Measurements from ENCODE around the gene MYL7.
A peak's percentile ranks its signal among the peaks of the same experiment; 100 is the strongest.

The MYL7 gene, protein sequence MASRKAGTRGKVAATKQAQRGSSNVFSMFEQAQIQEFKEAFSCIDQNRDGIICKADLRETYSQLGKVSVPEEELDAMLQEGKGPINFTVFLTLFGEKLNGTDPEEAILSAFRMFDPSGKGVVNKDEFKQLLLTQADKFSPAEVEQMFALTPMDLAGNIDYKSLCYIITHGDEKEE

GRCh38 chr7:44141221-44141850 lies at the start of gene MYL7:
MYL7 (minus strand) TSS chr7:44141332; CDS start chr7:44141305, 27 bp downstream.
- no peak within 1 kb of the TSS for H3K9ac ChIP-seq (ENCODE audit: low read depth, low read length)
- no peaks in the 10 kb centered on the region for H3K36me3 ChIP-seq (ENCODE audit: control insufficient read depth, insufficient read depth, low read length)
- H3K9me3 ChIP-seq (ENCODE audit: control insufficient read depth, insufficient read depth, low read length), result no peaks in the 10 kb centered on the region
- H3K4me1 ChIP-seq (ENCODE audit: control insufficient read depth, insufficient read depth, low read length), result peaks cover under 1% of the 10 kb centered on the region; the same call in 1 of the 2 replicates
- H3K27me3 ChIP-seq (ENCODE audit: control insufficient read depth, insufficient read depth, low read length), result peaks cover 23% of the 10 kb centered on the region
- H3K27ac ChIP-seq (ENCODE audit: low read depth, low read length), result no peak within 1 kb of the TSS
- H3K4me3 ChIP-seq (ENCODE audit: low read depth, low read length), result no peak within 1 kb of the TSS

GRCh38 chr7:44189993-44190872 lies 49.1 kb upstream of the MYL7 start:
- Histone ChIP-seq H3K9me3 (ENCODE audit: control insufficient read depth, insufficient read depth, low read length) (no peaks in the 10 kb centered on the region), H3K27ac (ENCODE audit: low read depth, low read length) (no peak overlapping the region), H3K9ac (ENCODE audit: low read depth, low read length) (no peak overlapping the region), H3K27me3 (ENCODE audit: control insufficient read depth, insufficient read depth, low read length) (no peaks in the 10 kb centered on the region), H3K4me3 (ENCODE audit: low read depth, low read length) (no peak overlapping the region), H3K36me3 (ENCODE audit: control insufficient read depth, insufficient read depth, low read length) (no peaks in the 10 kb centered on the region), H3K4me1 (ENCODE audit: control insufficient read depth, insufficient read depth, low read length) (no peaks in the 10 kb centered on the region)

DNA sequence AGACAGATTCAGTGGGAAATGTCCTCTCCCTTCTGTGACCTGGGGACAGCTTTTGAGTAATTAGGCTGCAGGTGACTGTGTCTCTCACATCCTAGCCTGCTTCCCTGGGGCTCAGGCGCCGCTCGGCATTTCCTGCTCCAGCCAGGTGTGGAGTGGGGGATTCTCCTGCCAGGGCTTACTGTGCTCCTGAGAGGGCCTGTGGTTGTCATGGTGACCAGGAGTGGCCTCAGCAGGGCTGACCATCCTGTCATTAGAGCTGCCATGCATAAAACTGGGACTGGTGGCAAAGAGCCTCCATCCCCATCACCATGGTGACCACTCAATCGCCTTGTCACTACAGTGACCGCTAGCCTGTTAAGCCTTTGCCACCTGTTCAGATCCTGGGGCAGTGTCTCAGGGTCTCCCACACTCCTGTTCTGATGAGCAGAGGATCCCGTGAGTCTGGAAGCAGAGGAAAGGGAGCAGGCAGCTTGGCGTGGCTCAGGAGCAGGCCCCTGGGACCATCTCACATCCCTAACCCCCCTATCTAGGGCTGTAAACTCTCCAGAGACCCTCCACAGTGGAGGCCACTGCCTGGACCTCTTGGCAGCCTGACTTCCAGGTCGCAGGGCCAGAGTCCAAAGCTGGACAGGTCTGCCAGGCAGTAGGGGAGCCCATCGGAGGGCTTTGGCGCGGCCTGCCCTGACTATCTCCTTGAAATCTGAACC lies 48.3 kb upstream of the MYL7 start, which contains the start of gene GCK:
Gene GCK (minus strand): TSS at position 154 of the 707 bp plus-strand sequence. CDS start 486 bp downstream, outside the sequence.
- H3K9ac ChIP-seq (ENCODE audit: low read depth, low read length), result no peak within 1 kb of the TSS
- no peaks in the 10 kb centered on the region for H3K27me3 ChIP-seq (ENCODE audit: control insufficient read depth, insufficient read depth, low read length)
- no peak within 1 kb of the TSS for H3K27ac ChIP-seq (ENCODE audit: low read depth, low read length)
- no peak within 1 kb of the TSS for H3K4me3 ChIP-seq (ENCODE audit: low read depth, low read length)
- 0 out of 2 replicates have a peak, but pooled peaks cover 8% of the 10 kb centered on the region for H3K4me1 ChIP-seq (ENCODE audit: control insufficient read depth, insufficient read depth, low read length)
- H3K36me3 ChIP-seq (ENCODE audit: control insufficient read depth, insufficient read depth, low read length), result no peaks in the 10 kb centered on the region
- no peaks in the 10 kb centered on the region for H3K9me3 ChIP-seq (ENCODE audit: control insufficient read depth, insufficient read depth, low read length)

DNA sequence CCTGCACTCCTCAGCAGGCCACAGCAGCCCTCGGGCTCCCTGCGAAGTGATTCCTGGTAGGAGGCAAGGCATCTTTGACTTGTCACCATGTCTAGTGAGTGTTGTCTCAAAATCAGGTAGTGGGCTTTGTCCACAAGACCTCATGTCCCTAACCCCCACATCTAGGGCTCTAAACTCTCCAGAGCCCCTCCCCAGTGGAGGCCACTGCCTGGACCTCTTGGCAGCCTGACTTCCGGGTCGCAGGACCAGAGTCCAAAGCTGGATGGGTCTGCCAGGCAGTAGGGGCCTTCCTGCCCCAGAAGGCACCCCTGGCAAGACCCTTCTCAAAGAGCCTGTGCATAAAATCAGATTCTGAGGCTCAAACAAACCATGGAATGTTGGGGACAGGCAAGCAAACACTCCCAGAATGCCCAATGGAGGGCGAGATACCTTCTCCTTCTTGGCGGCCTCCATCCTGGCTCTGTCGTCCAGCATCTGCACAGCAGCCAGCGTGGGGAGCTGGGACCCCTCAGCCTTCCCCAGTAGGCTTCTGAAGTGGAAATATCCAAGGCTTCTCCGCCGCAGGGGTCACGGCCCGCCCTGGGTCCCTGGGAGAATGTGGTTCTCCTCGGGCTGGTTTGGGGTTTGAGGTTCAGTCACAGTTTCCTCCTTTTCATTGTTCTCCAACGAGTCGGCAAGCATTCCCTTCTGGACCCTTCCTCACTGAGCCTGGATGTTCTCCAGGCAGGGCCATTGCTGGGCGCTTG lies 47.5 kb upstream of the MYL7 start:
- H3K9me3 ChIP-seq (ENCODE audit: control insufficient read depth, insufficient read depth, low read length), result no peaks in the 10 kb centered on the region
- H3K9ac ChIP-seq (ENCODE audit: low read depth, low read length), result no peak overlapping the region
- no peak overlapping the region for H3K27ac ChIP-seq (ENCODE audit: low read depth, low read length)
- H3K36me3 ChIP-seq (ENCODE audit: control insufficient read depth, insufficient read depth, low read length), result no peaks in the 10 kb centered on the region
- H3K27me3 ChIP-seq (ENCODE audit: control insufficient read depth, insufficient read depth, low read length), result no peaks in the 10 kb centered on the region
- 0 out of 2 replicates have a peak, but pooled peaks cover 12% of the 10 kb centered on the region for H3K4me1 ChIP-seq (ENCODE audit: control insufficient read depth, insufficient read depth, low read length)
- no peak overlapping the region for H3K4me3 ChIP-seq (ENCODE audit: low read depth, low read length)

DNA sequence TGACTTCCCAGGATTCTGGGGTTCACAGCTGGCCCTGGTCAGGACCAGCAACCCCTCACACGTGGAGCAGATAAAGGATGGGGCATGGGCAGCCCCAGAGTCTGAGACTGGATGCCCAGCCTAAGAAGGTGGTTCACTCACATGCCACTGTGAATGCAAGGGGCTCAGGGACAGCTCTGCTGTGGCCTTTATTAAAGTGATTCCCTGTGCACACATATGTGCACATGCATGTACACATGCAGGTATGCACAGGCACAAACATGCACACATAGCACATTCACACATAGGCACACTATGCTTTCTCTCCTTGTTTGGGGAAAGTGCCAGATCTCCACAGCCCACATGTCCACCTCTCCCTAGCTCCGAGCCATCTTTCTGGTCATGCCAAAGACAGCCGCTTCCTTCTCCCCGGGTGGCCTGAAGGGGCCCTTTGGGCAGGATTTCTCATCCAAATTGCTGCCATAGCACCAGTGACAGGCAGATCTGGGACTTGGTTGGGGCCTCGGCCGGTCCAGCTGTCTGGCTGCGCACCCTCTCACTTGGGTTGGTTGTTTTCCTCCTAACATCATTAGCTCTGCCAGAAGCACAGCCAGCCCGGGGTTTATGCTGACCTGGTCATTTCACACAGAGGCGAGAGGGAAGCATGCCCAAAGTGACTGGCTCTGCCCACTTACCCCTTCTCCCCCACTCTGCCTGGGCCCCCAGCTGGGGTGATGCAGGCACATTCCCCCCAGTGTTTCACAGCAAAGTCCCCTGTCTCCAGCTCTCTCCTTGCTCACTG lies 46.7 kb upstream of the MYL7 start:
- Histone ChIP-seq H3K4me1 (ENCODE audit: control insufficient read depth, insufficient read depth, low read length) (0 out of 2 replicates have a peak, but pooled peaks cover 12% of the 10 kb centered on the region), H3K27ac (ENCODE audit: low read depth, low read length) (no peak overlapping the region), H3K27me3 (ENCODE audit: control insufficient read depth, insufficient read depth, low read length) (no peaks in the 10 kb centered on the region), H3K9me3 (ENCODE audit: control insufficient read depth, insufficient read depth, low read length) (0 out of 2 replicates have a peak, but pooled peaks cover under 1% of the 10 kb centered on the region), H3K36me3 (ENCODE audit: control insufficient read depth, insufficient read depth, low read length) (no peaks in the 10 kb centered on the region), H3K4me3 (ENCODE audit: low read depth, low read length) (no peak overlapping the region), H3K9ac (ENCODE audit: low read depth, low read length) (no peak overlapping the region)

DNA sequence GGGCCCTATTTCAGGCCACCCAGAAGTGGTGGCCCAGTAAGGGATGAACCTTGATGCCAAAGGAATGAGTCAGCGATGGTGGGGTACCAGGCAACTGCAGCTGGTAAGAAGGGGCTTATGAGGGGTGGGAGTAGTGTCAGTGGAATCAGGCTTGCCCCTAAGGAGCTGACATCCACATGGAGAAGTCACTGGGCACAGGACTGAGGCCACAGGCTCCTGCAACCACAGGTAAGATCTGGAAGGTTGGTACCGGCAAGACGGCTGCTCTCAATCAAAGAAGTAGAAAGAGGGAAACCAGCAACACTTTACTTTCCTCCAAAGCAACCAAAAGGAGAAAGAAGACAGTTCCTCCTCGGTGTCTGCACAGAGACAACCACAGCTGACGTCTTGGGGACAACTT lies 45.6 kb upstream of the MYL7 start:
- Histone ChIP-seq H3K27me3 (ENCODE audit: control insufficient read depth, insufficient read depth, low read length) (no peaks in the 10 kb centered on the region), H3K4me3 (ENCODE audit: low read depth, low read length) (no peak overlapping the region), H3K9ac (ENCODE audit: low read depth, low read length) (no peak overlapping the region), H3K27ac (ENCODE audit: low read depth, low read length) (no peak overlapping the region), H3K9me3 (ENCODE audit: control insufficient read depth, insufficient read depth, low read length) (0 out of 2 replicates have a peak, but pooled peaks cover 3% of the 10 kb centered on the region), H3K4me1 (ENCODE audit: control insufficient read depth, insufficient read depth, low read length) (0 out of 2 replicates have a peak, but pooled peaks cover 12% of the 10 kb centered on the region), H3K36me3 (ENCODE audit: control insufficient read depth, insufficient read depth, low read length) (no peaks in the 10 kb centered on the region)

DNA sequence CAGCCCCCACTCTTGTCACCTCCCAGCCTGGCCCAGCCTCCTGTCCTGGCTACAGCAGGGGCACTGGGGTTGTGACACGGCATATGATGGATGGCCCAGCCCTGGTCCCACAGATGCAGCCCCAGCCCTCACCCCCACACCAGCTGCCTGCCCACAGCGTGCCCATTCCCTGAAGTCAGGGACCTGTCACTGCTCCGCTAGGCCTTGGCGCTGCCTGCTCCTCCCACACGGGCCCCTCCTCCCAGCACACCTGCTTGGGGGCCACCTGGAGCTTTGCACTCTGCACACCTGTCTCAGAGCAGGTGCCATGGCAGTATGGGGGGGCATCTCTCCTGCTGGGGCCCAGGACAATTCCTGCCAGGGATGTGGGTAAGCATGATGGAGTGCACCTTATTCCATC lies 44.6 kb upstream of the MYL7 start:
- H3K9ac ChIP-seq (ENCODE audit: low read depth, low read length), result no peak overlapping the region
- H3K27me3 ChIP-seq (ENCODE audit: control insufficient read depth, insufficient read depth, low read length), result no peaks in the 10 kb centered on the region
- H3K4me1 ChIP-seq (ENCODE audit: control insufficient read depth, insufficient read depth, low read length), result 0 out of 2 replicates have a peak, but pooled peaks cover 12% of the 10 kb centered on the region
- no peaks in the 10 kb centered on the region for H3K36me3 ChIP-seq (ENCODE audit: control insufficient read depth, insufficient read depth, low read length)
- no peak overlapping the region for H3K27ac ChIP-seq (ENCODE audit: low read depth, low read length)
- H3K9me3 ChIP-seq (ENCODE audit: control insufficient read depth, insufficient read depth, low read length), result 0 out of 2 replicates have a peak, but pooled peaks cover 3% of the 10 kb centered on the region
- H3K4me3 ChIP-seq (ENCODE audit: low read depth, low read length), result no peak overlapping the region

DNA sequence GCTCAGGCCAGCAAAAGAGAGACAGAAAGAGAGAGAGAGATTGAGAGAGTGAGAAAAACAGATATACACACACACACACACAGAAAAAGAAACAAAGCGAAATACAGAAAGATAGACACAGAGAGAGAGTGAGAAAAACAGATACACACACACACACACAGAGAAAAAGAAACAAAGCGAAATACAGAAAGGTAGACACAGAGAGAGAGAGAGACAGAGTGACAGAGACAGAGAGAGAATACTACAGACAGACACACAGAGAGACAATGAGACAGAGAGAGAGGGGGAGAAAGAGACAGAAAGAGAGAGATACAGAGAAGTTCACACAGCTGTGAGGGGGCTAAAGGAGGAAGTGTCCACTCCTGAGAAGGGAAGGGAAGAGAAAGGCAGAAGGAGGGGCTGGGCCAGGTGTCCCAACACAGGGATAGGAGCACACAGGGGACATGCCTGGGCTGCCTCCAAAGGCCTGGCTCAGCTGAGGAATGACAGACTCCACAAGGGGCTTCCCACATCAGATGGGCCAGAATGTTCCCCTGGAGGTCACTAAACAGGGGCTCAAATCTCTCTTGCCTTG lies 43.8 kb upstream of the MYL7 start:
- H3K9me3 ChIP-seq (ENCODE audit: control insufficient read depth, insufficient read depth, low read length), result 0 out of 2 replicates have a peak, but pooled peaks cover 3% of the 10 kb centered on the region
- no peaks in the 10 kb centered on the region for H3K27me3 ChIP-seq (ENCODE audit: control insufficient read depth, insufficient read depth, low read length)
- no peaks in the 10 kb centered on the region for H3K36me3 ChIP-seq (ENCODE audit: control insufficient read depth, insufficient read depth, low read length)
- H3K4me3 ChIP-seq (ENCODE audit: low read depth, low read length), result no peak overlapping the region
- peak overlapping the region; percentile 9 for H3K27ac ChIP-seq (ENCODE audit: low read depth, low read length)
- H3K9ac ChIP-seq (ENCODE audit: low read depth, low read length), result no peak overlapping the region
- H3K4me1 ChIP-seq (ENCODE audit: control insufficient read depth, insufficient read depth, low read length), result 0 out of 2 replicates have a peak, but pooled peaks cover 12% of the 10 kb centered on the region

DNA sequence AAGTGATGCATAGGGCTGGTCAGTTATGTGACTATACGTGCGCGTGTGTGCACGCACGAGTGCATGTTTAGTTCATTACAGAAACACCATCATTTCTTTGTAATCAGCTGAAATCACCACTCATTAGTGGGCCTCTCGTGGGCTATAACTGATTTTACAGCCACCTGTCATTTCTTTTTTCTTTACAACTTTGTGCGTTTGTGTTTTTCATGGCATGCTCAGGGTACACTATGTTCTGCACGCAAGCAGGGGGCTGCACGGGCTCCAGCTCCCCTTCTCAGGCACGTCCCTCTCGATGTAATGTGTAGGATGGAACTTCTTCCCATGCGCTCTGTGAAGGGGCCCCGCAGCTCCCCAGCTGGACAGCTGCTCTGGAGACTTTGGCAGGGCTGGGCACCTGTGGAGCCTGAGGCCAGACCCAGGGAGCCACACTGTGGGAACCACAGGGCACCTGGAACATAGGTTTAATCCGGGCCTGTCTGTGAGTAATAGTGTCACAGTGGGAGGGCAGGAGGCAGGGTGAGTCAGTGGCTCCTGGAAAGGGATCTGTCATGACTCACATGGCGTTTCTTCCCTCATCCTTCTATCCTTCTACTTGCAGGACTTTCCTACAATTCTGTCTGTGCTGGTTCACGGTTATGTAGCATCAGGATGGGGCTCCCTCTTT lies 43.2 kb upstream of the MYL7 start:
- 0 out of 2 replicates have a peak, but pooled peaks cover 3% of the 10 kb centered on the region for H3K9me3 ChIP-seq (ENCODE audit: control insufficient read depth, insufficient read depth, low read length)
- no peak overlapping the region for H3K4me3 ChIP-seq (ENCODE audit: low read depth, low read length)
- H3K27ac ChIP-seq (ENCODE audit: low read depth, low read length), result peak overlapping the region; percentile 34
- no peaks in the 10 kb centered on the region for H3K36me3 ChIP-seq (ENCODE audit: control insufficient read depth, insufficient read depth, low read length)
- no peak overlapping the region for H3K9ac ChIP-seq (ENCODE audit: low read depth, low read length)
- H3K27me3 ChIP-seq (ENCODE audit: control insufficient read depth, insufficient read depth, low read length), result no peaks in the 10 kb centered on the region
- 0 out of 2 replicates have a peak, but pooled peaks cover 12% of the 10 kb centered on the region for H3K4me1 ChIP-seq (ENCODE audit: control insufficient read depth, insufficient read depth, low read length)

Measured in HUES48 (cell line).